T-helper 2 cell treated with Interferon-gamma antibody and Interleukin-4, amounts not matched to agents 100 ng/mL and 5 ng/mL, for 36 hours (primary cell): ENCODE data around the gene MTHFD1L. TPM values are rescaled to one million over a fixed set of nuclear protein-coding genes. Genes with fewer than 3 reads are reported as not detected.
"Not testable (repeated sequence)": the region's sequence is repeated elsewhere in the genome, so short reads cannot be mapped to it uniquely, and the experiment has no call there.

Source experiments
- intact Hi-C: fragments of 100-400 bp; cut with micrococcal nuclease; formaldehyde crosslinking; loops from one replicate; pipeline ENCODE4 v1.15.1; 2023
- total RNA-seq: library from RNA; stranded (reverse); gene quantifications from 2 replicates; pipeline ENCODE4 v1.2.3, GENCODE V29; 2022

Gene MTHFD1L
- total RNA-seq, 1 donor from 2014 or later: 41.5 TPM

GRCh38 chr6:151063842-151064647 is 198.5 kb downstream of the MTHFD1L start:
- intact Hi-C loops: no loop called here

DNA sequence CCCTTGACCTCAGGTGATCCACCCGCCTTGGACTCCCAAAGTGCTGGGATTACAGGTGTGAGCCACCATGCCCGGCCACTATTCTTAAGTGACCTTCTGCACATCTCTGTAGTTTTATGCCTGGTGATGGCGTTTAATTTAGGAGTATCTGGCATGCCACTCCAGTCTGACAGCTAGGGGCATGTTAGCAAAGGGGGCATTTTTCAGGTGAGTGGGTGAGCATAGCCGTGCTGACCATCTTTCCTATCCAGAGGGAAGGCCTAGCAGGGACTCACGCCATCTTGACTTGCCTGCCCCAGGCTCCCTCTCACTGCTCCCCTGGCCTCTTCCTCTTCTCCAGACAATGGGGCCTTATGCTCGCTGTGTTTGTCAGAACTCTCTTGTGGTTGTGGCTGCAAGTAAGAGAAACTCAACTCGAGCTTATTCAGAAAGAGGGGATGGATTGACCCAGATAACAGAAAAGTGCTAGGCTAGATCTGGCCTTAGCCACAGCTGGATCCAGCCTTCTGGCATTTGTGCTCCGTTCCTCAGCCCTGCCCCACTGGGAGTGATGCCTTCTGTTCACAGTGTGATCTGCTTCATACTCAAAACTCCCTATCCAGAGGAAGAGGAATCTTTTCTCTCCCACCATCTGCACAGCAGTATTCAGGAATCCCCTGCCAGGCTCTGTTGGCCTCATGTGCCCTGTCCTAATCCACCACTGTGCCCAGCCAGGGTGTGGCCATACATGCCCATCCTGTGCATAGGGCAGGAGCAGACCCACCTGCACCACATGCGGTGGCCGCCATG is 199.7 kb downstream of the MTHFD1L start:
- intact Hi-C loops: no loop called here

DNA sequence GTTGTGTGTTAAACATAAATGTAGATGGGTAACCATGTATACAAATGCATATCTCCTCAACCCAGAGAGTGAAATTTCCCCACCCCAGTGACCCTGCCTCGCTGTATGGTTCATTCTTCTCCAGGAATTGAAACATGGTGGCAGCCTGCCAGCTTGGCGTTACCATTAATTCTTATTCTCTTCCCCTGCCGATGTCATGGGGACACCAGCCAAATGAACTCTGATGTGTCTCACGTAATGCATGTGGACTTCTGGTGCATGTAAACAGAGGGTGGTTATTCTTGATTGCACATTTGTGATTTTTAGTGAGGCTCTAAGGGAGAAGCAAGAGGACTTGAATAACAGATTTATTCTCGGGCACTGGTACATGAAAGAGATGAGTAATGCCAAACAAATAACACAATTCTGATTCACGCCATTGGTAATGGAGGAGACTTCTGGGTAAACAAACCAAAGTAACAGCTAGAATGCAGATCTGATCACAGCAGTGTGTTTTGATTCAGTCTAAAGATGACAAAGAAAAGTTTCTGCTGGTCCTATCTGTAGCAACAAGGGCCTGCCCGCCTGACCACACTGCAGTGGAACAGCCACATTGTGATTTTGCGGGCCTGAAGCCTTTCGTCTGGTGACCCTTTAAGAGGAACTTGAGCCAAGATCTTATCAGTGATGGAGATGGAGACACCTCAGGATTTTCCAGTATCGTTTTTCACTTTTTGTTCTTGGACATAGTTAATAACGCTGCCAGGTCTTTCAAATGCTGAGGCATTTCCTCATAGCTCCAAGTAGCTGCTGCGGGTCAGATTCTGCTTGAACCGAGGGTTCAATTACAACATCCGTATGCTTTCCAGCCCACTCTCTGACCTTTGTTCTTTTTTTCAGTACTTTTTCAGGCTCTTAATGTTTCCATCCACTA is 202.4 kb downstream of the MTHFD1L start:
- intact Hi-C loops: no loop called here

DNA sequence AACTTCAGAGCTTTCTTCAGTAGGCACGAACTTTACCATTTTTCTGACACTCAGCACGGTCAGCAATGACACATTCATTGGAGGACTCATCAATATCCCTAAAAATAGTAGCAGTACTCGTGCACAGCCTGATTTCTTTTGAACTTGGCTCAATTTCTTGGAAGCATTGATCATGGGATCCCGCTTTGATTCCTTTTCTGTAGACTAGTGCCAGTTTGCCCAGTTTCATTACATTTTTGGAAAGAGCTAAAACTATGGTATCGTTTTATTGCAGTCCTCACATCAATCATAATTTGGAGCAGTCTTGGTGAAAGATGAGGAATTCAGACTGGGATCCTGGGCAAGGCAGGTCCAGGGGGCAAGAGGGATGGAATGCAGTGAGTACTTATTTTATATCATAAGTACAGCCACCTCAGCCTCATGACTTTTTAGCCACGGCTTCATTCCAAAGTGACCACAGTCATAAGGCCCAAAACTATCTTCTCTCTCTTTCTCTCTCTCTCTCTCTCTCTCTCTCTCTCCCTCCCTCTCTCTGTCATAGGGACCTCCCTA is 203.3 kb downstream of the MTHFD1L start:
- intact Hi-C loops: no loop called here

DNA sequence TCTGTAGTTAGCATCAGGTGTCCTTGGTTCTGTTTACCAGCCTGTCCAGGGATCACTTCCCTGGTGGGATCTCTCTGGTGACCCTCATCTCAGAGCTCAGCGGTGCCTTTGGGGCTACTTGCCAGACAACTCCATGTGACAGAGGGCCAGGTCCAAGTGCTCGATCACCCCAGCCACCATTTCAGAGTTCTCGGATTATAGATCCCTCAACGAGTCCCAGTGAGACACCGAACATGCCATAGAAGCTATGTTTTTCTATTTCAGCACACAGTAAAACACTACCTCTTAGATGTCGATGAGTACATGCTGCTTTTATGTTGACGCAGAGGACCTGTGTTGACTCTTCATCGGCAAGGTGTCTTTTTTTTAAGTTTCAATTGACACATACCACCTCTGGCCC is 204.1 kb downstream of the MTHFD1L start:
- intact Hi-C loops: no loop called here

DNA sequence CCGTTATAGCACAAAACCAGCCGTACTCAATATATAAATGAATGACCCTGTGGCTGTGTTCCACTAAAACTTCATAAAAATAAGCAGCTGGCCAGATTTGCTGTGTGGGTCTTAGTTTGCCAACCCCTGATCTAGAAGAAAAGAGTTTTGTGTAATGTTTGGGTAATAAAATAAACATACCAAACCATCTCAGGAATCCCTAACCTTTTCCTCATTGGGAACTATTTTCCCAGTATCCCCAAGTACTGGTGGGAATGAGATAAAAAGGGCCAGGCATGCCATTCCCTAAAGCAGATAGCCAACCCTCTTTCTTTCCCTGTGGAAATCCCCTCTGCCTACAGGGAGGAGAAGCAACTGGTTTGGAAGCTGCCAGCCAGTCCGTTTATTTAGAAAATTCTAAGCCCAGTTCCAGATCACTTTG is 205.1 kb downstream of the MTHFD1L start:
- intact Hi-C loops: no loop called here

- intact Hi-C loops: no loop called here
Measured at GRCh38 chr6:151071295-151071694, 205.8 kb downstream of the MTHFD1L start.

GRCh38 chr6:151073146-151073545 is 207.6 kb downstream of the MTHFD1L start:
- intact Hi-C loops: no loop called here

DNA sequence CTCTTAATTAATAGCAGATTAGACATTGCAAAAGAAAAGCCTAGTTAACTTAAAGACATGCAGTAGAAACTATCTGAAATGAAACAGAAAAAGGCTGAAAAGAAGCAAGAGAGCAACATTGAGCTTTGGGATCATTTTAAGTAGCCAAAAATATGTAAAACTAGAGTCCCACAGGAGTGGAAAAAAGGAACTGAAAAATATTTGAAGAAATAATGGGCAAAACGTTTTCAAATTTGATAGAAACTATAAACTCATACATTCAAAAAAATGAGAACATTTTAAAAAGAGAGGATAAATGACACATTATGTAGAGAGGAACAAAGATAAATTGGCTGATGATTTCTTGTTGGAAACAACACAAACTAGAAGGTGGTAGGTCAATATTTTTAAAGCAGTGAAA is 208.2 kb downstream of the MTHFD1L start:
- intact Hi-C loops: no loop called here

- intact Hi-C loops: no loop called here
Measured at GRCh38 chr6:151075005-151075404, 209.5 kb downstream of the MTHFD1L start.

- intact Hi-C loops: no loop called here
Measured at GRCh38 chr6:151075527-151075926, 210.0 kb downstream of the MTHFD1L start.

GRCh38 chr6:151075930-151076555 is 210.5 kb downstream of the MTHFD1L start:
- intact Hi-C loops: no loop called here

DNA sequence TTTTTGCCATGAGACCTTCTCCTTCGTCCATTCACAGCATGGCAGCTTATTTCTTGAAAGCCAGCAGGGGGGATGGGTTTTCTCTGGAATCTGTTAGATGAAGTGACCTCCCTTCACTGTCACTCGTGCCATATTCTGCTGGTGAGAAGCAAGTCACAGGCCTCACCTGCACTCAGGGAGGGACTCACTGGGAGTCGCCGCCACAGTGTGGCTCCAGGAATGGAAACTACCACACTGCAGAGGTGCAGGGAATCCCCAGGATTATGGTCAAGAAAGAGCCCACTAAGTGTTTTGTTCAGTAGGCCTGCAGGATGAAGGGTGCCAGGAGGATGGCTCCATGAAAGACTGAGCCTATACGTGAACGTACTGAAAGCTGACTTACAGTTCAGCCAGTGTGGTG is 213.2 kb downstream of the MTHFD1L start:
- intact Hi-C loops: no loop called here

GRCh38 chr6:151081656-151082055 is 216.2 kb downstream of the MTHFD1L start:
- intact Hi-C loops: no loop called here

GRCh38 chr6:151082079-151082478 is 216.6 kb downstream of the MTHFD1L start:
- intact Hi-C loops: no loop called here

DNA sequence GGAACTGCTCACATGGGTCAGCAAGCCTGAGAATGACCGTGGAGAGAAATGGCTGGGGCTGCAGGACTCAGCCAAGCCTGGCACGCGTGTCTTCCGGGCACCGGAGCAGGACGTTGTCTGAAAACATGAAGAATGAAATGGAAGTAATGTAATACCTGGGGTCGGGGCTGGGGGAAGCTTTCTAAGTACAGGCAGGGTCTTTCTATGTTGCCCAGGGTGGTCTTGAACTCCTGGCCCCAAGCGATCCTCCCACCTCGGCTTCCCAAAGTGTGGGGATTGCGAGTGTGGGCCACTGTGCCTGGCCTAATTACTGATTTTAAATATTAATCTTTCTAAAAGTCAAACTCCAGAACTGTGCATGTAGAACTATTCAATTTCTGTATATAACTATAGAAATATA is 218.8 kb downstream of the MTHFD1L start:
- intact Hi-C loops: no loop called here

DNA sequence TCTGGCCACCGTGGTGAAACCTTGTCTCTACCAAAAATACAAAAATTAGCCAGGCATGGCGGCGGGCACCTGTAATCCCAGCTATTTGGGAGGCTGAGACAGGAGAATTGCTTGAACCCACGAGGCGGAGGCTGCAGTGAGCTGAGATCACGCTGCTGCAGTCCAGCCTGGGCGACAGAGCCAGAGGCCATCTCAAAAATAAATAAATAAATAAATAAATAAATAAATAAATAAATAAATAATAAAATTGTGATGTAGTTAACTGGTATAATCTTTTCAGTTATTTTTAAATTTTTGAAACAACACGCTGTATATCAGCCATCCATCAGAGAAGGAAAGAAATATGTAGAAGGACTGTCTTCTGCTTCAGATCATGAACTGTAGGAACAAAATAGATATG is 221.6 kb downstream of the MTHFD1L start:
- intact Hi-C loops: not testable (repeated sequence)

DNA sequence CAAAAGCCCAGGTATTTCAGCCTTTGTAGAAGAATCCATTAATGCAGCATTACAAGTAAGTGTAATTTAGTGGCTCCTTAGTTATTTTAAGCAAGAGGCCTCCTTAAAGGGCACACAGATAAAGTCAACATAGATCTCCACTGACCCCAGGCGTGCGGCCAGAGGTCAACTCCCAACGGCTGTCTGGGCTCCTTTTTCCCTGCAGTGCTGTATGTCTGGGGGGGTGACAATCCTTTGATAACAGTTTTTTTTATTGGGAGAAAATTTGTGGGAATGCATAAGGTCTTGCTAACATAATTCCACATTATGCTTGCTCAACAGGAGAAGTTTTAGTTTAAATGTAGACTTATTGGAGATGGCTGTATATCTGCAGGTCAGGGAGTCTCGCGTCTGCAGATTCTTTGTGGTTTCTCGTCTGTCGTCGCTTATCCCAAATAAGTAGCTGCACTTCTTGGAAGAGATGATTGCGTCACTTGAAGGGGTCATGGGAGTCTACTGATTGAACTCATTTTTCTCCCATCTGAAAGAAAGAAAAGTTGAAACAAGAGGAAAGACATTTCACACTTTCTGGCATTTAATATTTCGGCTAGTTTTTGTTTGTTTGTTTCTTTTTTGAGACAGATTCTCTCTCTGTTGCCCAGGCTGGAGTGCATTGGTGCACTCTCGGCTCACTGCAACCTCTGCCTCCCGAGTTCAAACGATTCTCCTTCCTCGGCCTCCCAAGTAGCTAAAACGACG is 222.5 kb downstream of the MTHFD1L start:
- intact Hi-C loops: no loop called here

DNA sequence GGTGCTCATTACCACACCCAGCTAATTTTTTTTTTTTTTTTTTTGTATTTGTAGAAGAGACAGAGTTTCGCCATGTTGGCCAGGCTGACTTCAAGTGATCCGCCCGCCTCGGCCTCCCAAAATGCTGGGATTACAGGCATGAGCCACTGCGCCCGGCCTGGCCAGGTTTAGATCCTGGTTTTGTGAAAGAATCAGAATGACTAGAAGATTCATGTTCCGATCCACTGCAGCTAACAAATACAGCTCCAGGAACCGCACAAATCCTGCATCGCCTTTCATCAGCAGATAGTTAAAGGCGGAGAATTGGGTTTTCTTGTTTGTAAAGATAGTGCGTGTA is 223.1 kb downstream of the MTHFD1L start:
- intact Hi-C loops: no loop called here

DNA sequence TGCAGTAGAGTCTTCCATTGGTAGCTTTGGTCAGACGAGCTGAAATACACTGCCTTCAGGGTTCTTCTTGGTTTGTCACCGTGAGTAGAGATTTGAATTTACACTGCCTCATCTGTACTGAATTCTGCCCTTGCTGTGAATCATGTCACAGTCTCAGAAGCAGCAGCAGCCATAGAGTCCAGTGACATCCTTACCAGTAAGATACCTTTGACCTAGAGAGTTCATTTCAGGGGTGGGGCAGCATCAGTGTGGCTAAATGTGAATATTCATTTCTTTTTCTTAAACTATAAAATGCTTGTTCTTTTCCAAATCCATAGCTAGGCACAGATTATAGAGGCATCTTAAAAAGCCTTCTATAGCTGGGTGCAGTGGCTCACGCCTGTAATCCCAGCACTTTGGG is 223.5 kb downstream of the MTHFD1L start:
- intact Hi-C loops: no loop called here
